ENCODE measurements around the gene KCNAB3.

DNA sequence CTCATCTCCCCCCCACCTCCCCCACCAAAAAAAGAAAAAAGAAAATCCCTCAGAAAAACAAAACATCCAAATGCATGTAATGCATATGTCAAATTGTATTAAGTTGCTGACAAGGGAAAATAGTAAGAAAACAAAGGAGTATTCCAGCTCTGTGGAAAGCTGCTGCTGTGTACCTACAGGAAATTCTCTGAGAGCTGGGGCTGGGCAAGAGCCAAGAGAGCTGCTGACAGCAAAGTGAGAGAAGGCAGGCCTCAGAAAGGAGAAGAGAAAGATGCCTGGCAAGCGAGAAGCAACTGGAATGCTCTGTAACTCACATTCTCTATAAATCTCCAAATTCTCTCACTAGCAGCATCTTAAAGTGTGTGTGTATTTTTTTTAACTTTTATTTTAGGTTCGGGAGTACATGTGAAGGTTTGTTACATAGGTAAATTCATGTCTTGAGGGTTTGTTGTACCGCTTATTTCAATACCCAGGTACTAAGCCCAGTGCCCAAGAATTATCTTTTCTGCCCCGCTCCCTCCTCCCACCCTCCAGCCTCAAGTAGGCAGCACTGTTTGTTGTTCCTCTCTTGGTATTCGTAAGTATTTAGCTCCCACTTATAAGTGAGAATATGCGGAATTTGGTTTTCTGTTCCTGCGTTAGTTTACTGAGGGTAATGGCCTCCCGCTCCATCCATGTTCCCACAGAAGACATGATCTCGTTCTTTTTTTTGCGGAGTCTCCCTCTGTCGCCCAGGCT is 26.7 kb upstream of the KCNAB3 start:
- TF ChIP-seq POLR2AphosphoS5 (IDR thresholded peaks at IDR 0.05): no peak
- TF ChIP-seq, protein P1, sequence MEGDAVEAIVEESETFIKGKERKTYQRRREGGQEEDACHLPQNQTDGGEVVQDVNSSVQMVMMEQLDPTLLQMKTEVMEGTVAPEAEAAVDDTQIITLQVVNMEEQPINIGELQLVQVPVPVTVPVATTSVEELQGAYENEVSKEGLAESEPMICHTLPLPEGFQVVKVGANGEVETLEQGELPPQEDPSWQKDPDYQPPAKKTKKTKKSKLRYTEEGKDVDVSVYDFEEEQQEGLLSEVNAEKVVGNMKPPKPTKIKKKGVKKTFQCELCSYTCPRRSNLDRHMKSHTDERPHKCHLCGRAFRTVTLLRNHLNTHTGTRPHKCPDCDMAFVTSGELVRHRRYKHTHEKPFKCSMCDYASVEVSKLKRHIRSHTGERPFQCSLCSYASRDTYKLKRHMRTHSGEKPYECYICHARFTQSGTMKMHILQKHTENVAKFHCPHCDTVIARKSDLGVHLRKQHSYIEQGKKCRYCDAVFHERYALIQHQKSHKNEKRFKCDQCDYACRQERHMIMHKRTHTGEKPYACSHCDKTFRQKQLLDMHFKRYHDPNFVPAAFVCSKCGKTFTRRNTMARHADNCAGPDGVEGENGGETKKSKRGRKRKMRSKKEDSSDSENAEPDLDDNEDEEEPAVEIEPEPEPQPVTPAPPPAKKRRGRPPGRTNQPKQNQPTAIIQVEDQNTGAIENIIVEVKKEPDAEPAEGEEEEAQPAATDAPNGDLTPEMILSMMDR (IDR thresholded peaks at IDR 0.05): no peak
- TF ChIP-seq POLR2A (IDR thresholded peaks at IDR 0.05): no peak

All from suprapubic skin (tissue), 4 donors.